Brain microvascular endothelial cell (primary cell): Measurements from ENCODE around the gene GLRA3.
"Not testable (repeated sequence)": the region's sequence is repeated elsewhere in the genome, so short reads cannot be mapped to it uniquely, and the experiment has no call there.

Source experiments
- DNase-seq: peaks from one replicate; pipeline ENCODE4 v3.0.0-alpha.2; 2020
- H3K27ac ChIP-seq: fragments of 250-450 bp; sonication (Bioruptor Pico); 2 replicates; pipeline ENCODE4 v1.5.1; 2020; ENCODE audit warnings: mild to moderate bottlenecking, moderate library complexity
- H3K27me3 ChIP-seq: fragments of 250-450 bp; sonication (Bioruptor Pico); replicated peaks from 2 replicates; pipeline ENCODE4 v1.5.1; 2020; ENCODE audit warnings: mild to moderate bottlenecking
- H3K36me3 ChIP-seq: fragments of 250-450 bp; sonication (Bioruptor Pico); replicated peaks from 2 replicates; pipeline ENCODE4 v1.5.1; 2020; ENCODE audit warnings: mild to moderate bottlenecking
- H3K4me3 ChIP-seq: 2 replicates; pipeline ENCODE4 v1.5.1; 2011; ENCODE audit warnings: low read depth, mild to moderate bottlenecking, control low read depth, low read length, moderate library complexity
- CTCF ChIP-seq: IDR thresholded peaks from 2 replicates; pipeline ENCODE4 v1.5.1; 2011; ENCODE audit warnings: low read depth, mild to moderate bottlenecking, moderate library complexity, low read length, control low read depth, inconsistent platforms; ENCODE audit errors: missing control alignments
- in situ Hi-C: cut with HindIII; loops from 2 replicates; pipeline ENCODE4 v1.10.0; 2017; ENCODE audit warnings: low sequenced_read_pairs, low pct_ligation_motif_present

GLRA3 gene

GRCh38 chr4:174697896-174698295 is 131.2 kb downstream of the GLRA3 start:
- H3K27me3 ChIP-seq, result no peaks in the 10 kb centered on the region
- in situ Hi-C loops, result no loop called here
- H3K27ac ChIP-seq, result no peak overlapping the region
- no peak overlapping the region for H3K4me3 ChIP-seq
- no peak for TF ChIP-seq CTCF
- no peaks in the 10 kb centered on the region for H3K36me3 ChIP-seq
- DNase-seq, result no peak

GRCh38 chr4:174697202-174697601 is 131.8 kb downstream of the GLRA3 start:
- H3K27ac ChIP-seq, result no peak overlapping the region
- H3K27me3 ChIP-seq, result no peaks in the 10 kb centered on the region
- TF ChIP-seq CTCF, result no peak
- DNase-seq, result no peak
- no peak overlapping the region for H3K4me3 ChIP-seq
- in situ Hi-C loops, result no loop called here
- no peaks in the 10 kb centered on the region for H3K36me3 ChIP-seq

GRCh38 chr4:174696657-174697056 is 132.4 kb downstream of the GLRA3 start:
- in situ Hi-C loops, result no loop called here
- DNase-seq, result no peak
- Histone ChIP-seq H3K4me3 (no peak overlapping the region), H3K27me3 (no peaks in the 10 kb centered on the region), H3K36me3 (no peaks in the 10 kb centered on the region), H3K27ac (no peak overlapping the region)
- TF ChIP-seq CTCF, result no peak

GRCh38 chr4:174691876-174692275 is 137.2 kb downstream of the GLRA3 start:
- DNase-seq, H3K36me3 ChIP-seq, H3K27me3 ChIP-seq, H3K4me3 ChIP-seq, H3K27ac ChIP-seq, in situ Hi-C loops: not testable (repeated sequence)

- H3K27ac ChIP-seq, result no peak overlapping the region
- H3K4me3 ChIP-seq, result no peak overlapping the region
- TF ChIP-seq CTCF, result no peak
- in situ Hi-C loops, result no loop called here
- no peaks in the 10 kb centered on the region for H3K36me3 ChIP-seq
- no peak for DNase-seq
- no peaks in the 10 kb centered on the region for H3K27me3 ChIP-seq
Observed at GRCh38 chr4:174690665-174691064, 138.4 kb downstream of the GLRA3 start.

- TF ChIP-seq CTCF, result no peak
- no peak overlapping the region for H3K27ac ChIP-seq
- H3K4me3 ChIP-seq, result no peak overlapping the region
- in situ Hi-C loops, result no loop called here
- H3K27me3 ChIP-seq, result no peaks in the 10 kb centered on the region
- H3K36me3 ChIP-seq, result no peaks in the 10 kb centered on the region
- DNase-seq, result no peak
Observed at GRCh38 chr4:174689618-174690017, 139.4 kb downstream of the GLRA3 start.
